22Rv1 (cell line): ENCODE results near the gene IL1RN.

Experiments used
- ZFX ChIP-seq: fragments of 450-650 bp; IDR thresholded peaks from 2 replicates; pipeline ENCODE4 v1.6.1; 2017; ENCODE audit warnings: antibody characterized with exemption, borderline replicate concordance
- TF ChIP-seq, protein P1 (sequence below): fragments of 450-650 bp; IDR thresholded peaks from 2 replicates; pipeline ENCODE4 v1.5.1; 2017; ENCODE audit warnings: mild to moderate bottlenecking

DNA sequence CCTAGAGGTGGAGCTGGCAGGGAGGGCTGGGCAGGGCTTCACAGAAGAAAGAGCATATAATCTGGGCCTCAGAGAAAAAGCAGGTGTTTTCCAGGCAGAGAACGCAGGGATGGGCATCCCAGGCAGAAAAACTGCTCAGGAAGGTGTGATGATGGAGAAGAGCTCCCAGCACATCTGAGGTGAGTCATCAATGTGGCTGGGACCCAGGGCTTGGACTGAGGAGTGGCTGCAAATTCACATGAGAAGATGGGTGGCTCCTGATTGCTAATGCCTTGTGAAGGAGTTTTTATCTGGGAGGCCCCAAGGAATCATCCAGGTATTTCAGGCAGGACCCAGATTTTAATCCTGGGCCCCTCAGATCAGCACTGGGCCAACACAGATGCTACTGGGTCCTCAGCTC lies 49.5 kb upstream of the IL1RN start:
- TF ChIP-seq, protein P1, sequence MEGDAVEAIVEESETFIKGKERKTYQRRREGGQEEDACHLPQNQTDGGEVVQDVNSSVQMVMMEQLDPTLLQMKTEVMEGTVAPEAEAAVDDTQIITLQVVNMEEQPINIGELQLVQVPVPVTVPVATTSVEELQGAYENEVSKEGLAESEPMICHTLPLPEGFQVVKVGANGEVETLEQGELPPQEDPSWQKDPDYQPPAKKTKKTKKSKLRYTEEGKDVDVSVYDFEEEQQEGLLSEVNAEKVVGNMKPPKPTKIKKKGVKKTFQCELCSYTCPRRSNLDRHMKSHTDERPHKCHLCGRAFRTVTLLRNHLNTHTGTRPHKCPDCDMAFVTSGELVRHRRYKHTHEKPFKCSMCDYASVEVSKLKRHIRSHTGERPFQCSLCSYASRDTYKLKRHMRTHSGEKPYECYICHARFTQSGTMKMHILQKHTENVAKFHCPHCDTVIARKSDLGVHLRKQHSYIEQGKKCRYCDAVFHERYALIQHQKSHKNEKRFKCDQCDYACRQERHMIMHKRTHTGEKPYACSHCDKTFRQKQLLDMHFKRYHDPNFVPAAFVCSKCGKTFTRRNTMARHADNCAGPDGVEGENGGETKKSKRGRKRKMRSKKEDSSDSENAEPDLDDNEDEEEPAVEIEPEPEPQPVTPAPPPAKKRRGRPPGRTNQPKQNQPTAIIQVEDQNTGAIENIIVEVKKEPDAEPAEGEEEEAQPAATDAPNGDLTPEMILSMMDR = no peak
- no peak for TF ChIP-seq ZFX
